Stimulated activated CD8-positive, alpha-beta memory T cell treated with anti-CD3 and anti-CD28 coated beads, Interleukin-7, amount 100 ng/mL, for 1 hour (primary cell): ENCODE data around the gene SEMA3C.

ENCODE experiments used
- DNase-seq, 2 donors: peaks; one replicate each; pipeline ENCODE4 v3.0.0-alpha.2; 2020; ENCODE audit warnings: low read depth in 2 of 2

The SEMA3C gene

DNA sequence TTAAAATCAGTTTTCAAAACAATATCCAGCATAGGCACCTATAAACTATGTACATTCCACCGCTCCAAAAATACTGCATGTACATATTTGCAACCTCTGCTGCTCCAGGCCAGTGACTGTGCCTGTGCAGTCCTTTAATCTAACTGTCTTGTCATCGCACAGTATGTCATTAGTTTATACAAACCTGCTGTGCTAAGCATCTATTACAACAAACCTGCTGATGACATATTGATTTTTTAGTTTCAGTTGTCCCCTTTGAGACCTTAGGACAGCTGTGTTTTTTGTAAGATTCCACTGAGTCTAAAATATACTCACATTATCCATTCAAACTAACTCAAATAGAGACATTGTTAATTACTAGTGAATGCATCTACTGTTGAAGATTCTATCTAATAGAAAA is 33.1 kb downstream of the SEMA3C start:
- DNase-seq: no peak

DNA sequence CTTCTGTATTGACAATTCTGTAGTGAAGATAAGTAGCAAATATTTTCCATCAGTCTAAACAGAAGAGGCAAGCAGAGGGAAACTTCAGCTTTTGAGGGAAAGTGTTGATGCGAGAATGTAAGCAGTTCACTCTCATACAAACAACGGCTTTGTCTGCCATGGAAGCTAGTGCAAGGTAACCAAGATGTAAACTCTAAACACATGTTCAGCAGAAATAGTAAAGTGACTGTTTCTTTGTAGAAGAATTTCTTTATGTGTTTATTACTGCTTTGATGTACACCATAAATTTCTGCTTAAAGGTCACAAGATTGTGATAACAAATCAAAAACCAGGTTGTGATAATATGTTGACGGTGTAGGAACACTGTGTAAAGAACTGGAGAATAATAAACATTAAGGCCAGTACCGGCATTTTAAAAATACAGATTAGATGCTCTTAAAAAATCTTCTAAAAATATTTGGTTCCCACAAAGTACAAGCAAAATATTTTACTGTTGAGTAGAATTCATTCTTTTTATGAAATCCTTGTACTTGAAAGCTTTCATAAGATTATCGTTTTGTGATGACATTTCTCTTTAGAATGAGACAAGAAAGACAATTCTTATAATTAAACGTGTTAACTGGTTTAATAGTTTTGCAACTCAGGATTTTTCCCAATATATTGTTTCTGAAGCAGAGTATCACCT is 34.2 kb downstream of the SEMA3C start:
- no peak for DNase-seq

DNA sequence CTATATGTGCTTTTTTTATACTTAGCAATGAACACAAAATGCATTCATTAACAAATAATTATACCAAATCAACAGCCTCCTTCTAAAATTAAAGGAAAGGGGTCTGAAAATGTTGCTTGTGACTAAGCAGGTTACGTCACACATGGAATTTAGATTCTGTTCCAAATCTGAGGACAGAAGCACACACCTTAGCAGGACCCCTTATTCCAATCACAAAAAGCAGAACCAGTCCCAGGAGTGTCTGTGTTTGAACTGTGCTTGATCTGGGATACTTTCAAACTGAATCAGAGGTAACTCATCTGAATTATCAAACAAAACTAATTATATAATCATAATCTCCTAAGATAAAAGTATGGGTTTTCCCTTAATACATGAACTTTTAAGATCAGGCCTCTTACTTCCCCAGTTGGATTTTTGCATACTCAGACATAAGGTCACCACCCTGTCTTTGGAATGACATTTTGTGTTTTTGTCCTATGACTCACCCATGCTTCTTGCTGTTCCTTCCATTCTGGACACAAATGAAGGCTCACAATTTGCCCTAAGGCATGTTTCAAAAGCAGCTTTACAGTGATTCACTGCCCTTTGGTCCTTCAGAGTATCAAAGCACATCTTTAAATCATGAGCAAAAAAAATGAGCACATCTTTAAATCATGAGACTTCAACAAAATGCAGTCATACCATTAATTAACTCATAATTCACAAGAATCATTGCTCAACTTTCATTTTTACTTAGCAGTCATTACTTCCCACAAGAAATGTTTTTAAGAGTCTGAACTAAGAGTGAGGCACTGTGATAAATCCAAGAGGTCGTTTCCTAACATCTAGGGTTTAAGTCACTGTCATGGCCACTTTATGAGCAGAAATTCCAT is 35.5 kb downstream of the SEMA3C start:
- DNase-seq: no peak

DNA sequence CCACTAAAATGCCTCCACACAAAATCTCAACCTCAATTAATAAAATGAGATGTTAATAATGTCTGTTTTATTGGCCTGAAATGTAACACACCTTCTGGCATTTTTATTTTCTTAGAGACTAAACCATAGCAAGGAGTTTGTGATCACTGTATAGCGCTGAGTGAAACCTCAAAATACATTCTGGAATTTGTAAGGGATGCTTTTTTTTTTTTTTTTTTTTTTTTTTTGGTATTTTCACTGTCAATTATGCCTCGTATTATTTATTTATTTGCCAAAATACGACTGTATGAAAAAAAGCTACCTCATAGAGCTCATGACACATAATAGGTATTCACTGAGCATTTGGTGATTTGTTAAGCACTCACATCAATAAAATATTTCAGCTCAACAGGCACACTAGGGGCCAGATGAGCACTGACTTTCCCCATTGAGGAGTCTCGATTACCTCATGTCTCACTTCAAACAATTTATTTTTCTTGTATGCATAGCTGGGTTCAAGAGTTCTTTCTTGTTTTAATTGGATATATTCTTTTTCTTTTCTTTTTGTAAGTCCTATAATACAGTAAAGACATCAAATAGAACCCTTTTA is 36.5 kb downstream of the SEMA3C start:
- no peak for DNase-seq

DNA sequence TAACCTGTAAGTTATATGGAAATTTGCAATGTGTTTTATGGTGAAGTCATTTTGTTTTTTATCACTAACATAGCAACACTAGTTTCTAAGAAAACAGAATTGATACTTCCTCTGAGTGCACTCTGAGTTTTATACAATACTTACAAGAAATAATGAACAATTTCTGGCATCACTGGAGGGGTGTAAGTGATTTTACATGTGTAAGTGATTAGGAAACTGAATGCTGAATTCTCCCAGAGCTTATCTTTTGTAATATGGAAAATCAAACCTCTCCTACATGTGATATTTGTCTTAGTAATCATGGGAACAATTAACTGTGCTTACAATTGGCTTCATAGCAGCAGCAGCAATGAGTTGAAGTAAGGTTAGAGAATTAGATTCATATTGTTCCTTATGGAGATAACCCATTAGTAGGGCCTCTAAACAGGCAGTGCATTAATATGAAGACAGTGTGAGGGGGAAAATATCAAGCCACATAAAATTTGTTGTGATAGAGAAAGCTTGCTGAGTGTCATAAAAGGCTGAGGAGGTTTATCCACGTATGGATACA is 37.4 kb downstream of the SEMA3C start:
- no peak for DNase-seq

DNA sequence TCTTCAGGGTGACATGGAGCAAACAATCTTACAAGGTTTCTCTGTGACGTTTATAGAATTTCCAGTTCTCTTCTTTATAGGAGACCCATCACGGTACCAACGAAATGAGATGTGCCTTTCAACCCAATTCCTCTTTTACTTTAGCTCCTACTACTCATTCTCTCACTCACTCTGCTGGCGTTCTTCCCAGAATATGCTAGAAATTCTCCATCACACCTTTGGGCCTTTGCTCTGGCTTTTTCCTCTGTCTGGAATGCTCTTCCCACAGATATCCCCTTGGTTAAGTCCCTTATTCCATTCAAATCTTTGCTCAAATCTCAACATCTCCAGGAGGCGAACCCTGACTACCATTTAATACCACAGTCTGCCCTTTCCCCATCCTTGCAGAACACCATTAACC is 39.0 kb downstream of the SEMA3C start:
- DNase-seq: no peak

DNA sequence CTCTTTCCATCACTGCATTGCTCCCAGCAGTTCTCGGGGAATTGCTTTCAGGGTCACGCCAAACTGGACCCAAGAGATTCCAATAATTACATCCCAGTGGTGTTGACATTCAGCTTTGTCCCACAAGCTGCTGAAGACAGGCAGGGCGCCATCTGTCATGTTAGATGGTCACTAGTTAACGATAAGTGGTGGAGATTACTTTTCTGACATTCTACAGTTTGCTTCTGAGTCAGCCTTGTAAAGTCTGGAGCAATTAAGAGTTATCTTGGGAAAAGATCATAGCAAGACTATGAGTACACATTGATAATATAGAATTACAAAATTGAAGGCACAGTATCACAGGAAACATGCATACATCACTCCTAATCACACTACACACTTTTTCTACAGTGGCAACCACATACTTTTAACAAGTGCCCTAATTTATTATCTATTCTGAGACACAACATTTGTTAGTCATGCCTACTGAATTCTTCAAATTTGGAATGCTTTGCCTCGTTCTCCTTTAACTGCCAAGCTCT is 41.9 kb downstream of the SEMA3C start:
- no peak for DNase-seq

DNA sequence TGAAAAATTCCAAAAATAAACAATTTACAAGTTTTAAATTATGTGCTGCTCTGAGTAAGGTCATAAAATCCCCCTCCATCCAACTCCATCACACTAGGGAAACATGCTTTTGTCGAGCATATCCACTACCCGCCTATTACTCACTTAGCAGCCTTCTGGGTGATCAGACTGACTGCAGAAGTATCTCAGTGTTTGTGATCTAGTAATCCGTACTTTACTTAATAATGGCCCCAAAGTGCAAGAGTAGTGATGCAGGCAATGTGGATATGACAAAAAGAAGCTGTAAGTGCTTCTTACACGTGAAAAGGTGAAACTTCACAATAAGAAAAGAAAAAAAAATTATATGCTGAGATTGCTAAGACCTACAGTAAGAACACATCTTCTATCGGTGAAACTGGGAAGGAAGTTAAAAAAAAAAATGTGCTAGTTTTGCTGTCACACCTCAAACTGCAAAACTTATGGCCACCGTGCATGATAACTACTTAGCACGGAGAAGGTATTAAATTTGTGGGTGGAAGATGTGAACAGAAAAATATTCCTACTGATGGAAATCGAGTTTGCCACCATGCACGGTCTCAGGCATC is 43.2 kb downstream of the SEMA3C start:
- DNase-seq: no peak

DNA sequence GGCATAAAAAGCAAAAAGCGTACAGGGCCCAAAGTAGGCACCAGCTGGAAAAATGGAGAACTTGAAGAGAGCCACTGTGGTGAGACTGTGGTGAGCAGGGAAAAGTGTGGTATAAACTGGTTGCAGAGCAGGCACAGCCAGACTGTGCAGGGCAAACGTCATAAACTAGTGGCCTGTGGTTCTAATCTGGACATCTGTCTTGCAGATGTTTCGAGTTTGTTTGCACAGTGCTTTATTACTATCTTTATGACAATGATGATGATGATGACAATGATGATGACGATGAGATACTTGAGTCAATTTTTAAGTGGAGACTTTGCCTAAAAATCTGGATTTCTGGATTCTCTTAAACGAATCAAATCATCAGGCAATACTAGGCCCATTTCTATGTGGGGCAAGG is 45.7 kb downstream of the SEMA3C start:
- DNase-seq: no peak

DNA sequence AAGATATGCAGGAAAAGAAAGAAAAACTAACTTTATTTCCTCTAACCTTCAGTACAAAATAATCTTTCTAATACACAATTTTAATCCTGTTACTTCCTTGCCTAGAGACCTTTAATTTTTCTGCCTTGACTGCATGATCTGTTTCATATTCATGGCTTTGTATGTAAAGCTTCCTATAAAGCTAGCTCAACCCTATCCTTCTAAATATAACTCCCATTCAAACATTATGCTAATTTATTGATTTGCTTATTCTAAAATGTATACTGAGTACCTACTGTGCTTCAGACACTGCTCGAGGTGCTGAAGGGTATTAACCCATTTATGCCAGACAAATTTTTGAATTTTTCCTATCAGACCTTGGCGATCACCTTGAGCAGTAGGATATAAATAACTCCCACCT is 47.6 kb downstream of the SEMA3C start:
- DNase-seq: no peak

DNA sequence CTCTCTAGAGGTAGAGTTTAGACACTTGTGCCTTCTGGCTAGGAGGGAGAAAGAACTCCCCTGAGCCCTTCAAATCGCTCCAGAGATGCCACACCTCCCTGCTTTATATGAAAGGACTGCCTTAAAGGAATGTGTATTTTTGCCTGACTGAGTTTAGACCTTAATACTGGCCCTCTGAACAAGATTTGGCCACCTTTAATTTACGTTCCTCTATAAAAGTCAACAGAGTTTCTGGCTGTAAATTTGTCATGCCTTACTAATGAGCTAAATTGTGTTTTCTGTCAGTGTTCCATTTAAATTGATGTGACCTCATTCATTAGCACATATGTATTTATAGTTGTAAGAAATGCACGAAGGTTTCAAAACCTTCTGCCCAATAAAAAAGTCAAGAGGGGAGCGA is 48.0 kb downstream of the SEMA3C start:
- no peak for DNase-seq

DNA sequence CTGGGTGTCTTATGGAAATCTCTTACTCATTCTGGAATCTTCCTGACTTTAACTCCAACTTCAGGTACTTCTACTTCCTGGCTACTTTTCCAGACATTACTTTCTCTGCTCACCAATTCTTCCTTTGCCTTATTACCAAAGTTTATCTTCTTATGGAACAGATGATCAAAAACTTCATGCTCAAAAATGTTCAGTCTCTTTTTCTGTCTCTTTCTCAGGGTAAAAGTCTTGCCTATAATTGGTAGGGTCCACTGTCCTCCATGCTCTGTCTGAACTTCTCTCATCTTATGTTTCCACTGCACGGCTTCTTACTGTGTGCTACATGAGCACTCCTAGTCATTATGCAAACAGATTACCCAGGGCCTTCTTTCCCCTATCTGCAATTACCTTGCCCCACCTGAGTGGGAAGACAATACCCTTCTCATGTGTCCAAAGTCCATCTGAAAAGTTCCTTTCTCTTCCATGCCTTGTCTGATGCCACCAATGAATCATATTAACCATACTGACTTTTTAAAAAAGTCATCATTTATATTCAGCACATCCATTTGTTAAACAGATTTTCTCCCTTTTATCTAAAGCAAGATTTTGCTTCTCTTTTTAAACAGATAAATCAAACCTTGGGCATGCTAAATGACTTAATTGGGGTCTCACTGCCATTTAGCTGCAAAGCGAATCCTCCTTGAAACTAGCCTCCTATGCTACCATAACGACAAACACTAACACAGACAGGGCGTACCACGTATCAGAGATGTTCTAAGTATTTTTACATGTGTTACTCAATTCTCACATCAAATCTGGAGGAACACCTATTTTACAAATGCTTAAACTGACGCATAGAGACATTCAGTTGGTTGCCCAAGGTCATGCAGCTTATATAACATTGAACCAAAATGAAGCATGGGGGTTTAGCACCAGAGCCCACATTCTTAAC is 48.8 kb downstream of the SEMA3C start:
- DNase-seq: no peak

DNA sequence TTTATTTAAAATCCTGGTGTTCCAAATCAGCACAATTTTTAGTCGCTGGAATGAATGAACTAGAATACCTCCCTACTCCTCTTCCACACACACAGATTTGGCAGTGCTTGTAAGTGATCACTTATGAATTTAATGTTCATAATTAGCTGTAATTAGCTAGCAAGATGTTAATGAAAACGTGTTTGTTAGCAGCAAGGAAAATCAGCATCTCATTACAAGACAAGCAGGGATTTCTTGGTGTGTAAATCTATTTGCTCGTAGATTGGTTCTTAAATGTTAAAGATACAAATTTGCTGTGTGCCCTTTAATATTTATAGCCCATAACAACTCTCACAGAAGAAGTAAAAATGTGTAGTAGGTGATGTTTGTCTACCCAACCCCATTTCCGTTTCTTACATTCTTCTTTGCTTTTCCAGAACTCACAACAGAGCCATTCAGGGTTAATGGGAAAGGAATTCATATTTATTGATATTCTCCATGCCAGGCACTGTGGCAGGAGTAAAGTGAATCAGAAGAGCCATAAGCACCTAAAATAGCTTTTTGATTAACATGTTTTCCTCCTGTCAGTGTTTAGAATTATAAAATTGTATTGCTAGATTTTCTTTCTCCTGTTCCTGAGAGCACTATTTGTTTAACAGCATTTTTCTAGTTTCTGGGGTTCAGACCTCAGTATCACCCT is 49.6 kb downstream of the SEMA3C start:
- DNase-seq: no peak

DNA sequence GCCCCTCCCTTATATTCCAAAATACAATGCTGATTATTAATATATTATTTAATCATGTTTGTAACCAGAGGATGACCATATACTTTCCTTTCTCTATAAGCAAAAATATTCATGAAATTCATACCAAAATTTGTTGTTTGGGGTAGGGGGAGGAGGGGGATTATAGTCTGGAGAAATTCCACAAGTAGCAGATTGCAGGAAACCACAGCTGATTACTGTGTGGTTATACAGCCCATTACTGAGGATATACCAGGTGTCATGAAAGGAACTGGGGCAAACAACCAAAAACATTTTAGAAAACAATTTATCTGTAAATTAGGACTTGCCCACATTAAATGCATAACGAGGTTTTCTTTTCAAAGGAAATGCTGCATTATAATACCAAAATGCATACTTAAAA is 50.3 kb downstream of the SEMA3C start:
- no peak for DNase-seq

DNA sequence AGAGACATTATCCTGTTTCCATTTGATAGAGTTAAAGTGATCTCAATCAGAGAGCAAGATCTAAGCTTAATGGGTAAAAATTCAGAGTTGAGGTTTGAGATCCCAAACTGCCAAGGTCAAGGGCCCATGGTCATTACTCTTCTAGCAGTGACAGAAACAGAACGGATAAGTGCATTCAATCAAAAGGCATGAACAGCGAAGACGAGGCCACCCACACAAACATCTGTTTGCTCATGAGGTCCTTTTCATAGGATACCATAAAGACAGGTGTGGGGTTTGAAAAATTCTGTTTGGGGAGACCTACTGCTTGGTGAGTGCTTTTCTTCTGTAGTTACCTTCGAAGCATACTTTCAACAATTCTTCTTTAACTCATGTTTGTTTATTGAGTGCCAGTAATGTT is 58.3 kb downstream of the SEMA3C start:
- no peak for DNase-seq

DNA sequence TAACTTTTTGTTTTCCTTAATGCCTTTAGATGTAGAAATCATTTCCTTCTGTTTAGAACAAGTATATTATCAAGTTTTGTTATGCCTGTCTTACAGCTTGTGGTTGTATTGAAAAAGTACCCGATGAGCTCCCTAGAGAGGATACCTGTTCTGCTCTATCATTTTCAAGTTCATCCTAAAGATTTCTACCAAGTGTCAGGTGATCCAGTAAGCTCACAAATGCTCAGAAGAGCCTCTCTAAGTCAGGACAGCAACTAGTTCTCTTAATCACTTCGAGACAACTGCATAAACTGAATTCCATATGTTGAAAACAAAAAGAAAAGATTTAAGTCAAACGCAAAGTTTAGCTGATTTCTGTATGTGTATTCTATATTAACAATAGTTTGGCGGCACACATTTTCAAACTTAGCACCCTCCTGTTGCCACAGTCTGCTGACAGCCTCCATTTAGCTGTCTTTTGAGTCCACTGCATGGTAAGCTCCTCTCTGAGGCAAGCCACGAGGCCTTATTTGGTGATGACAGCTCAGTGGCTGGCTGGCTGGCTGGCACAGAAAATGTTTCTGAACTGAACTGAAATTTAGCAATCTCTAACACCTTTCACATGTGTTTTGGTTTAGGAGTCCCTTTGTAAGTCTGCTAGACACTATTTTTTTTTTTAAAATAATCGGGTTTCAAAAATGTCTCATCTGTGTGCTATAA is 59.4 kb downstream of the SEMA3C start:
- no peak for DNase-seq

DNA sequence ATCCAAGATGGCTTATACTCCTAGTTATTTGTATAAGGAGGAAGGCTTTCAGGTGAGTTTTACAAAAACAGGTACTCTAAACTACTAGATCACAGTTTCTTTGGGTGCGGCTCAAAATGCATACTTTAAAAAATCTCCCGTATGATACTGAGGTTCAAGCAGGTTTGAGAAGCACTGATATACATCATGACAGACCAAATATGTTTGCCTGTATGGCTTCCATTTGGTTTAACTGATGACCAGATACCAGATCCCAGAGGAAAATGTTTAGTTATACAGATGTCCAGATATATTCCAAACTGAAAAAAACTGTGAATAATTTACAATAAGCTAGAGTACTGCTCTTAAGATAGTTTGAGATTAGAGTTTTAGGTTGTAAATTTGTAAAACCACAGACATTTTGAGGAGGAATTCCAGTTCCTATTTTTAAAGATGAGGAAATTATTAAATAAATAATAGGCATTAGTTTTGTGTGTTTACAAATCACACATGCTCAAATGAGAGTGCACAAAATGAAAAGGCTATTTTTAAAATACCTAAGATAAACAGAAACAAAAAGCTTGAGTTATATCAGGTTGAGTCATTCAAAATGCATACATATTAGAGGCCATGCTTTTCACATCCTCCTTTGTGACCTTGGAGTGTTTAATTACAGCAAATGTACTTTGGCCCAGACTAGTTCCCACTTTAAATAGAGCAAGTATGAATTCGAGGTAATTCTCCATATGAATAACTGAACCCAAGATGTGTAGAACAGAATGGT is 60.5 kb downstream of the SEMA3C start:
- DNase-seq: no peak

DNA sequence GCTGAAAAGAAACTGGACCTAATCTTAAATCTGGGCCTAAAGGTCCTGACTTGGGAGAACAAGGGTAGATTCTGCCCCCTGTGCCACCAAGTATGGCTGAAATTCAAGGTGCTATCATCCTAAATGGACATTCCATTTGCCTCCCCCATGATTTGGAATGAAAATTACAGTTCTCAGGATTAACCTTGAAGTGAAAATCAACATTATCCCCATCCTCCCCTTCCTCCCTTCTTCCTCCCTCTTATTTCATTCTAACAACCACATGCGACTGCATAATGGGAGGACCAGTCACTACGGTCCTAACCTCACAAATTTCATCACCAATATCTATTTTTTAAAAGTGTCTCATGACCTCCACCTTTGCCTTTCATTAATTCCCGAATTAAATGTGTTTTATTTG is 62.1 kb downstream of the SEMA3C start:
- no peak for DNase-seq

DNA sequence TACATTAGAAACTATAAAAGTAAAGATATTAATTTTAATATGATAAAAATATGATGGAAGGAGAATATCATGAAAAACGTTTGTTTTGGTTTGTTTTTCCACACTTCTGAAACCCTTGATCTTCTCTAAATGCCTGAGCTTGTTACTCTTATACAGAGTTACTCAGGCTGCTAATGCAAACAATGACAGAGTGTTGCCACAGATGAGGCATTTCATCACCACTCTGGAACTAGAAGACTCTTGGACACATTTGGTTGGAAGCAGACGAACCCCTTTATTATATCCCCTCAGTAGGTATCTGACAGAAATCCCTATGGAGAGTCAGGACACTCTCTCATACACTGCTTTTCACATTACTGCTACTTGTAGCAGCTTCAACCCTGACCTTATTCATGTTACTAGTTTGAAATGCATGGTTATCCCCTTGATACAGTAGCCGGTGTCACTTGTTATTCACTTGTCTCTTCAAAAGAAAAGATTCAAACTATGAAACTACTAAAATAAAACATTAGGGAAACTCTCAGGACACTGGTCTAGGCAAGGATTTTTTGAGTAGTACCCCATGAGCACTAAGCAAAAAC is 66.9 kb downstream of the SEMA3C start:
- no peak for DNase-seq
